T1000 (cell line): ENCODE data around the gene CYP4F12.

Experiments
- DNase-seq: peaks from one replicate; lab custom pipeline; 2025; ENCODE audit warnings: mixed read lengths; lab: John Stamatoyannopoulos, UW

Gene CYP4F12

GRCh38 chr19:15672580-15673175 lies at the start of gene CYP4F12:
CYP4F12 (plus strand) TSS chr19:15673087; CDS start chr19:15673530, 443 bp downstream.
- no peak for DNase-seq

- DNase-seq: no peak
These were observed 49.1 kb upstream of the CYP4F12 start for GRCh38 chr19:15623711-15624318.

GRCh38 chr19:15628236-15629002 lies 44.5 kb upstream of the CYP4F12 start:
- DNase-seq: no peak

- DNase-seq: no peak
These were observed 43.6 kb upstream of the CYP4F12 start for GRCh38 chr19:15629003-15629880.

- DNase-seq: no peak
These were observed 41.1 kb upstream of the CYP4F12 start for GRCh38 chr19:15631817-15632216.

- DNase-seq: no peak
These were observed 39.6 kb upstream of the CYP4F12 start for GRCh38 chr19:15633082-15633835.

GRCh38 chr19:15634105-15634504 lies 38.8 kb upstream of the CYP4F12 start:
- no peak for DNase-seq

GRCh38 chr19:15635016-15635805 lies 37.7 kb upstream of the CYP4F12 start:
- no peak for DNase-seq

- no peak for DNase-seq
These were observed 36.9 kb upstream of the CYP4F12 start for GRCh38 chr19:15636026-15636425.

- no peak for DNase-seq
These were observed 33.3 kb upstream of the CYP4F12 start for GRCh38 chr19:15639596-15639995.

- DNase-seq: no peak
These were observed 32.5 kb upstream of the CYP4F12 start, which contains the start of gene CYP4F3 for GRCh38 chr19:15640294-15640903. CYP4F3 (plus strand) TSS chr19:15640897; CDS start chr19:15641416, 519 bp downstream.

- DNase-seq: no peak
These were observed 31.8 kb upstream of the CYP4F12 start for GRCh38 chr19:15640904-15641597.

- no peak for DNase-seq
These were observed 30.9 kb upstream of the CYP4F12 start for GRCh38 chr19:15641901-15642491.

GRCh38 chr19:15642807-15643206 lies 30.1 kb upstream of the CYP4F12 start:
- DNase-seq: no peak

- DNase-seq: no peak
These were observed 29.5 kb upstream of the CYP4F12 start for GRCh38 chr19:15643387-15643786.

GRCh38 chr19:15644066-15644741 lies 28.7 kb upstream of the CYP4F12 start:
- DNase-seq: no peak

- DNase-seq: no peak
These were observed 28.1 kb upstream of the CYP4F12 start for GRCh38 chr19:15644816-15645215.

- DNase-seq: no peak
These were observed 23.4 kb upstream of the CYP4F12 start for GRCh38 chr19:15649526-15649925.
